GM12801 (cell line): ENCODE results near the gene GPR162.
A peak's percentile ranks its signal among the peaks of the same experiment; 100 is the strongest.

ENCODE experiments used
- CTCF ChIP-seq: IDR thresholded peaks from one replicate; pipeline ENCODE4 v1.5.1; 2011; ENCODE audit warnings: control low read depth; ENCODE audit not compliant: insufficient read length; ENCODE audit errors: extremely low read depth

The GPR162 gene

GRCh38 chr12:6825398-6826124 is 3.9 kb downstream of the GPR162 start:
- peak; percentile 9 for TF ChIP-seq CTCF

- TF ChIP-seq CTCF = no peak
These were observed 4.6 kb downstream of the GPR162 start for GRCh38 chr12:6826125-6826733.

- no peak for TF ChIP-seq CTCF
These were observed 5.3 kb downstream of the GPR162 start for GRCh38 chr12:6826734-6827436.

GRCh38 chr12:6827437-6827911 is 5.9 kb downstream of the GPR162 start:
- no peak for TF ChIP-seq CTCF

- TF ChIP-seq CTCF = no peak
These were observed 6.6 kb downstream of the GPR162 start, which contains the start of gene P3H3 for GRCh38 chr12:6827982-6828780. Gene P3H3, plus strand, starts transcription at chr12:6828407. Its CDS starts 34 bp downstream, at chr12:6828441.

GRCh38 chr12:6828781-6829535 is 7.3 kb downstream of the GPR162 start:
- TF ChIP-seq CTCF = no peak
